MG63 (cell line): ENCODE results near the gene WDHD1. TPM values are rescaled to one million over a fixed set of nuclear protein-coding genes. Genes with fewer than 3 reads are reported as not detected.
"Not testable (repeated sequence)": the region's sequence is repeated elsewhere in the genome, so short reads cannot be mapped to it uniquely, and the experiment has no call there.

ENCODE experiments used
- DNase-seq: peaks from one replicate; pipeline ENCODE4 v3.0.0-alpha.2; 2020
- H3K27me3 ChIP-seq: fragments of 250-450 bp; sonication (Bioruptor Pico); 2 replicates; pipeline ENCODE4 v1.5.1; 2020; ENCODE audit warnings: mild to moderate bottlenecking, moderate library complexity
- H3K36me3 ChIP-seq: fragments of 250-450 bp; sonication (Bioruptor Pico); 2 replicates; pipeline ENCODE4 v1.5.1; 2020; ENCODE audit warnings: mild to moderate bottlenecking, moderate library complexity
- H3K4me3 ChIP-seq: fragments of 250-450 bp; sonication (Bioruptor Pico); 2 replicates; pipeline ENCODE4 v1.5.1; 2020; ENCODE audit warnings: mild to moderate bottlenecking, moderate library complexity
- H3K9me3 ChIP-seq: fragments of 250-450 bp; sonication (Bioruptor Pico); 2 replicates; pipeline ENCODE4 v1.5.1; 2020; ENCODE audit warnings: mild to moderate bottlenecking, moderate library complexity
- total RNA-seq: library from RNA; depleted of rRNA; stranded (reverse); fragments of >200 nt; shearing (Covaris generic); gene quantifications from 2 replicates; pipeline ENCODE4 v1.2.3, GENCODE V29; 2014; ENCODE audit warnings: low replicate concordance

The WDHD1 gene
- total RNA-seq, 1 experiment from 2014 or later, result 5.2 TPM

- Histone ChIP-seq H3K4me3 (no peak overlapping the region), H3K36me3 (peaks cover 4% of the 10 kb centered on the region; the same call in 1 of the 2 replicates), H3K9me3 (no peaks in the 10 kb centered on the region), H3K27me3 (no peaks in the 10 kb centered on the region)
- no peak for DNase-seq
Observed at GRCh38 chr14:54935958-54936357, 90.9 kb downstream of the WDHD1 start.

- Histone ChIP-seq H3K9me3 (no peaks in the 10 kb centered on the region), H3K27me3 (no peaks in the 10 kb centered on the region), H3K36me3 (no peaks in the 10 kb centered on the region), H3K4me3 (no peak overlapping the region)
- no peak for DNase-seq
Observed at GRCh38 chr14:54935100-54935499, 91.8 kb downstream of the WDHD1 start.

- DNase-seq, result no peak
- no peaks in the 10 kb centered on the region for H3K36me3 ChIP-seq
- H3K9me3 ChIP-seq, result no peaks in the 10 kb centered on the region
- H3K4me3 ChIP-seq, result no peak overlapping the region
- H3K27me3 ChIP-seq, result no peaks in the 10 kb centered on the region
Observed at GRCh38 chr14:54933006-54933405, 93.9 kb downstream of the WDHD1 start.

GRCh38 chr14:54931598-54932340 lies 95.1 kb downstream of the WDHD1 start:
- H3K9me3 ChIP-seq, result no peaks in the 10 kb centered on the region
- no peaks in the 10 kb centered on the region for H3K36me3 ChIP-seq

GRCh38 chr14:54931101-54931500 lies 95.8 kb downstream of the WDHD1 start:
- Histone ChIP-seq H3K9me3 (no peaks in the 10 kb centered on the region), H3K36me3 (no peaks in the 10 kb centered on the region), H3K4me3 (no peak overlapping the region), H3K27me3 (no peaks in the 10 kb centered on the region)
- no peak for DNase-seq

More at GRCh38 chr14:54931598-54932340, 95.1 kb downstream of the WDHD1 start:
- DNase-seq, result no peak
- H3K4me3 ChIP-seq, result no peak overlapping the region
- H3K27me3 ChIP-seq, result no peaks in the 10 kb centered on the region

GRCh38 chr14:54929556-54929955 lies 97.3 kb downstream of the WDHD1 start:
- no peak for DNase-seq
- Histone ChIP-seq H3K4me3 (no peak overlapping the region), H3K27me3 (no peaks in the 10 kb centered on the region), H3K36me3 (no peaks in the 10 kb centered on the region), H3K9me3 (no peaks in the 10 kb centered on the region)

GRCh38 chr14:54928216-54928615 lies 98.7 kb downstream of the WDHD1 start:
- Histone ChIP-seq H3K27me3 (no peaks in the 10 kb centered on the region), H3K4me3 (no peak overlapping the region), H3K36me3 (no peaks in the 10 kb centered on the region), H3K9me3 (no peaks in the 10 kb centered on the region)
- DNase-seq, result no peak

- no peaks in the 10 kb centered on the region for H3K9me3 ChIP-seq
- H3K27me3 ChIP-seq, result no peaks in the 10 kb centered on the region
- H3K36me3 ChIP-seq, result no peaks in the 10 kb centered on the region
- no peak overlapping the region for H3K4me3 ChIP-seq
- no peak for DNase-seq
Observed at GRCh38 chr14:54927551-54927950, 99.3 kb downstream of the WDHD1 start.

- not testable (repeated sequence) for H3K9me3 ChIP-seq, H3K36me3 ChIP-seq, H3K4me3 ChIP-seq, H3K27me3 ChIP-seq, DNase-seq
Observed at GRCh38 chr14:54926570-54926969, 100.3 kb downstream of the WDHD1 start.

GRCh38 chr14:54922598-54922997 lies 104.3 kb downstream of the WDHD1 start:
- no peaks in the 10 kb centered on the region for H3K36me3 ChIP-seq
- no peaks in the 10 kb centered on the region for H3K27me3 ChIP-seq
- H3K4me3 ChIP-seq, result no peak overlapping the region
- no peaks in the 10 kb centered on the region for H3K9me3 ChIP-seq
- no peak for DNase-seq

- no peaks in the 10 kb centered on the region for H3K9me3 ChIP-seq
- no peak for DNase-seq
- H3K4me3 ChIP-seq, result no peak overlapping the region
- H3K27me3 ChIP-seq, result no peaks in the 10 kb centered on the region
- H3K36me3 ChIP-seq, result no peaks in the 10 kb centered on the region
Observed at GRCh38 chr14:54920052-54920451, 106.8 kb downstream of the WDHD1 start.

GRCh38 chr14:54919330-54919729 lies 107.6 kb downstream of the WDHD1 start:
- Histone ChIP-seq H3K4me3 (no peak overlapping the region), H3K27me3 (no peaks in the 10 kb centered on the region), H3K36me3 (no peaks in the 10 kb centered on the region), H3K9me3 (no peaks in the 10 kb centered on the region)
- DNase-seq, result no peak

GRCh38 chr14:54918427-54918826 lies 108.5 kb downstream of the WDHD1 start:
- no peaks in the 10 kb centered on the region for H3K36me3 ChIP-seq
- no peaks in the 10 kb centered on the region for H3K27me3 ChIP-seq

GRCh38 chr14:54916101-54916500 lies 110.8 kb downstream of the WDHD1 start:
- Histone ChIP-seq H3K36me3 (no peaks in the 10 kb centered on the region), H3K4me3 (no peak overlapping the region), H3K9me3 (no peaks in the 10 kb centered on the region), H3K27me3 (no peaks in the 10 kb centered on the region)
- no peak for DNase-seq

More at GRCh38 chr14:54918427-54918826, 108.5 kb downstream of the WDHD1 start:
- no peak for DNase-seq
- Histone ChIP-seq H3K4me3 (no peak overlapping the region), H3K9me3 (no peaks in the 10 kb centered on the region)

GRCh38 chr14:54909817-54910558 lies 116.9 kb downstream of the WDHD1 start:
- Histone ChIP-seq H3K36me3 (no peaks in the 10 kb centered on the region), H3K4me3 (no peak overlapping the region), H3K27me3 (no peaks in the 10 kb centered on the region), H3K9me3 (no peaks in the 10 kb centered on the region)
- DNase-seq, result no peak

- DNase-seq, H3K9me3 ChIP-seq, H3K27me3 ChIP-seq, H3K4me3 ChIP-seq, H3K36me3 ChIP-seq: not testable (repeated sequence)
Observed at GRCh38 chr14:54908973-54909372, 117.9 kb downstream of the WDHD1 start.

- Histone ChIP-seq H3K9me3 (no peaks in the 10 kb centered on the region), H3K27me3 (no peaks in the 10 kb centered on the region), H3K36me3 (no peaks in the 10 kb centered on the region), H3K4me3 (no peak overlapping the region)
- no peak for DNase-seq
Observed at GRCh38 chr14:54908190-54908589, 118.7 kb downstream of the WDHD1 start.

- Histone ChIP-seq H3K4me3 (no peak overlapping the region), H3K36me3 (no peaks in the 10 kb centered on the region), H3K27me3 (no peaks in the 10 kb centered on the region), H3K9me3 (no peaks in the 10 kb centered on the region)
- no peak for DNase-seq
Observed at GRCh38 chr14:54906075-54906474, 120.8 kb downstream of the WDHD1 start.
